IMR-90 (cell line): Measurements from ENCODE around the gene PAK6. TPM values are rescaled to one million over a fixed set of nuclear protein-coding genes. Genes with fewer than 3 reads are reported as not detected.

Source experiments
- ATAC-seq: fragments of 200-7000 bp; cut with Tn5 transposase; 2 replicates; pipeline ENCODE4 v1.9.1; 2020; ENCODE audit warnings: low read depth, mild to moderate bottlenecking, moderate library complexity
- BruUV-seq: library from RNA; stranded (reverse); fragments of 400-500 nt; replicated peaks from 2 replicates; lab custom pipeline; 2021; lab: Mats Ljungman, UMichigan
- CTCF ChIA-PET: fragments of 300-600 bp; formaldehyde crosslinking; extraction: SDS; loops from one replicate; lab custom pipeline; 2021; ENCODE audit warnings: antibody characterized with exemption; lab: Yijun Ruan, JAX
- POLR2A ChIA-PET: fragments of 300-600 bp; sonication (Branson Sonifier 250); formaldehyde crosslinking; loops from one replicate; lab custom pipeline; 2022; ENCODE audit warnings: antibody characterized with exemption; ENCODE audit not compliant: unreplicated experiment; lab: Charles Lee
- DNase-seq: peaks from one replicate; pipeline ENCODE4 v3.0.0; 2013
- H2AFZ ChIP-seq: replicated peaks from 2 replicates; pipeline ENCODE3; 2013; ENCODE audit warnings: low read length, mild to moderate bottlenecking; ENCODE audit not compliant: poor library complexity
- H2AK5ac ChIP-seq: 2 replicates; pipeline ENCODE4 v1.6.1; 2013; ENCODE audit warnings: low read depth, low read length, inconsistent platforms
- H2AK9ac ChIP-seq: replicated peaks from 2 replicates; pipeline ENCODE3; 2013; ENCODE audit warnings: mild to moderate bottlenecking, low read depth, low read length, moderate library complexity; ENCODE audit not compliant: poor library complexity
- H2BK120ac ChIP-seq: 2 replicates; pipeline ENCODE4 v1.6.1; 2013; ENCODE audit warnings: low read depth, low read length, inconsistent platforms
- H2BK15ac ChIP-seq: 3 replicates; pipeline ENCODE4 v1.6.1; 2013; ENCODE audit warnings: low read depth, low read length, inconsistent platforms
- H2BK20ac ChIP-seq: 2 replicates; pipeline ENCODE4 v1.6.1; 2013; ENCODE audit warnings: low read depth, mild to moderate bottlenecking, inconsistent platforms, low read length, moderate library complexity
- H2BK5ac ChIP-seq: 2 replicates; pipeline ENCODE4 v1.6.1; 2013; ENCODE audit warnings: mild to moderate bottlenecking, low read depth, low read length, inconsistent platforms; ENCODE audit not compliant: poor library complexity, severe bottlenecking
- H3K14ac ChIP-seq: replicated peaks from 2 replicates; pipeline ENCODE4 v1.6.1; 2013; ENCODE audit warnings: low read depth, low read length, inconsistent platforms
- H3K18ac ChIP-seq: 2 replicates; pipeline ENCODE4 v1.6.1; 2013; ENCODE audit warnings: low read depth, low read length, control low read depth
- H3K23ac ChIP-seq: 2 replicates; pipeline ENCODE4 v1.6.1; 2013; ENCODE audit warnings: low read depth, low read length, inconsistent platforms
- H3K27ac ChIP-seq: 2 replicates; pipeline ENCODE4 v1.5.1; 2013; ENCODE audit warnings: mild to moderate bottlenecking, control low read depth, low read length; ENCODE audit not compliant: insufficient read depth
- H3K27me3 ChIP-seq: 2 replicates; pipeline ENCODE4 v1.6.1; 2013; ENCODE audit warnings: low read length; ENCODE audit not compliant: control insufficient read depth, insufficient read depth
- H3K36me3 ChIP-seq: 2 replicates; pipeline ENCODE4 v1.6.1; 2013; ENCODE audit warnings: low read length, mixed read lengths; ENCODE audit not compliant: control insufficient read depth, insufficient read depth
- H3K4ac ChIP-seq: 2 replicates; pipeline ENCODE4 v1.6.1; 2013; ENCODE audit warnings: low read depth, low read length, inconsistent platforms
- H3K4me1 ChIP-seq: 2 replicates; pipeline ENCODE4 v1.6.1; 2013; ENCODE audit warnings: low read length, mixed read lengths; ENCODE audit not compliant: control insufficient read depth, insufficient read depth
- H3K4me2 ChIP-seq: 2 replicates; pipeline ENCODE4 v1.6.1; 2013; ENCODE audit warnings: low read depth, mild to moderate bottlenecking, control low read depth, low read length, moderate library complexity
- H3K4me3 ChIP-seq: 2 replicates; pipeline ENCODE4 v1.5.1; 2013; ENCODE audit warnings: low read depth, mild to moderate bottlenecking, control low read depth, low read length, moderate library complexity; ENCODE audit not compliant: insufficient read depth
- H3K56ac ChIP-seq: 2 replicates; pipeline ENCODE4 v1.6.1; 2013; ENCODE audit warnings: low read length, inconsistent platforms; ENCODE audit not compliant: insufficient read depth; ENCODE audit errors: extremely low read depth
- H3K79me1 ChIP-seq, 2 experiments: 2 replicates each; pipeline ENCODE4 v1.6.1; 2013; ENCODE audit warnings: low read length in 2 of 2, inconsistent platforms in 1 of 2, low read depth in 1 of 2
- H3K9ac ChIP-seq: 2 replicates; pipeline ENCODE4 v1.6.1; 2013; ENCODE audit warnings: low read depth, low read length, control low read depth
- H3K9me1 ChIP-seq: 2 replicates; pipeline ENCODE4 v1.6.1; 2013; ENCODE audit warnings: low read length, inconsistent platforms; ENCODE audit not compliant: insufficient read depth
- H3K9me3 ChIP-seq: 2 replicates; pipeline ENCODE4 v1.6.1; 2013; ENCODE audit warnings: low read length; ENCODE audit not compliant: control insufficient read depth, insufficient read depth
- H4K20me1 ChIP-seq: 2 replicates; pipeline ENCODE4 v1.6.1; 2013; ENCODE audit warnings: low read length, inconsistent platforms; ENCODE audit not compliant: insufficient read depth
- H4K5ac ChIP-seq: 2 replicates; pipeline ENCODE4 v1.6.1; 2013; ENCODE audit warnings: mild to moderate bottlenecking, low read depth, low read length, control low read depth
- H4K8ac ChIP-seq, 2 experiments: 2 replicates each; pipeline ENCODE4 v1.6.1; 2013; ENCODE audit warnings: low read depth in 2 of 2, low read length in 2 of 2, control low read depth in 1 of 2, inconsistent platforms in 1 of 2
- H4K91ac ChIP-seq: 2 replicates; pipeline ENCODE4 v1.6.1; 2013; ENCODE audit warnings: low read depth, low read length, inconsistent platforms; ENCODE audit not compliant: insufficient read depth
- BHLHE40 ChIP-seq: fragments of 150-350 bp; IDR thresholded peaks from 2 replicates; pipeline ENCODE4 v1.6.1; 2016; ENCODE audit warnings: mild to moderate bottlenecking, low read depth, low read length
- CEBPB ChIP-seq: IDR thresholded peaks from 2 replicates; pipeline ENCODE4 v1.6.1; 2012; ENCODE audit warnings: low read depth, low read length, improper control_type of control experiment
- ELK1 ChIP-seq: fragments of 150-350 bp; IDR thresholded peaks from 2 replicates; pipeline ENCODE4 v1.6.1; 2016; ENCODE audit warnings: low read depth, mild to moderate bottlenecking, low read length, moderate library complexity, borderline replicate concordance
- FOS ChIP-seq: fragments of 150-350 bp; IDR thresholded peaks from 2 replicates; pipeline ENCODE4 v1.6.1; 2016; ENCODE audit warnings: low read depth, low read length
- MXI1 ChIP-seq: IDR thresholded peaks from 2 replicates; pipeline ENCODE4 v1.6.1; 2012; ENCODE audit warnings: low read depth, mild to moderate bottlenecking, low read length, moderate library complexity, borderline replicate concordance
- NFE2L2 ChIP-seq: fragments of 150-350 bp; IDR thresholded peaks from 2 replicates; pipeline ENCODE4 v1.6.1; 2016; ENCODE audit warnings: low read depth, mild to moderate bottlenecking, low read length
- POLR2A ChIP-seq: IDR thresholded peaks from 2 replicates; pipeline ENCODE4 v1.6.1; 2012; ENCODE audit warnings: mild to moderate bottlenecking, low read depth, low read length
- WGBS, 2 experiments: methylation state at CpG; one replicate each; pipeline versions ENCODE4 v1.1.5 to v1.1.7; 2013; ENCODE audit warnings: missing lambda C conversion rate in 2 of 2; ENCODE audit not compliant: insufficient read length in 1 of 2; ENCODE audit errors: extremely low coverage in 2 of 2; 5-methylcytosine and 5-hydroxymethylcytosine counted together
- dilution Hi-C: fragments of 300-500 bp; cut with HindIII; formaldehyde crosslinking; loops from one replicate; pipeline ENCODE4 v1.14.3; 2018; ENCODE audit warnings: low sequenced_read_pairs; ENCODE audit not compliant: unreplicated experiment
- in situ Hi-C: fragments of 300-500 bp; cut with MboI; formaldehyde crosslinking; loops from 3 replicates; pipeline ENCODE4 v1.14.3; 2019; ENCODE audit warnings: low sequenced_read_pairs, inconsistent platforms, mixed read lengths
- intact Hi-C: fragments of 100-400 bp; cut with micrococcal nuclease; formaldehyde crosslinking; loops from 2 replicates; pipeline ENCODE4 v1.10.0; 2022
- polyA plus RNA-seq, 3 experiments: library from polyadenylated mRNA; depleted of rRNA; stranded (reverse); fragments of >200 nt; gene quantifications; 2 replicates each; pipeline ENCODE4 v1.2.3, GENCODE V29; 2012; ENCODE audit warnings: low replicate concordance in 1 of 3
- total RNA-seq: library from RNA; depleted of rRNA; stranded (reverse); fragments of >200 nt; gene quantifications from 2 replicates; pipeline ENCODE4 v1.2.3, GENCODE V29; 2012
- TF ChIP-seq, protein P1 (sequence below): conservative IDR thresholded peaks from 2 replicates; pipeline ENCODE4 v1.5.1; 2012; ENCODE audit warnings: mild to moderate bottlenecking, low read depth, low read length, improper control_type of control experiment

Gene PAK6
- total and polyA plus RNA-seq, 2 of the 4 experiments (the other 2 are of a cell fraction) = 0.21 TPM; not detected in 1

- no peak overlapping the region for H2BK15ac ChIP-seq
- no peaks in the 10 kb centered on the region for H4K20me1 ChIP-seq
- H3K14ac ChIP-seq = no peak overlapping the region
- no peak overlapping the region for H3K27ac ChIP-seq
- H2AK9ac ChIP-seq = no peak overlapping the region
- dilution Hi-C loops (no loop called here), intact Hi-C loops (no loop called here), in situ Hi-C loops (no loop called here)
- H2BK5ac ChIP-seq = no peak overlapping the region
- DNase-seq (no peak), ATAC-seq (no peak)
- H3K79me1 ChIP-seq = no peaks in the 10 kb centered on the region
- ChIA-PET POLR2A (no interaction called here), CTCF (no interaction called here)
- H3K56ac ChIP-seq = no peak overlapping the region
- WGBS, 2 experiments = 86% methylated on average over 5 of the region's 17 CpGs; no CpG with 5 or more reads in 1 of the 2 experiments
- H3K4me3 ChIP-seq = no peak overlapping the region
- no peak overlapping the region for H3K23ac ChIP-seq
- H3K9me1 ChIP-seq = no peaks in the 10 kb centered on the region
- H2AK5ac ChIP-seq = no peak overlapping the region
- TF ChIP-seq ELK1 = no peak
- TF ChIP-seq BHLHE40 = no peak
- TF ChIP-seq FOS = no peak
- TF ChIP-seq POLR2A = no peak
- no peak for TF ChIP-seq NFE2L2
- no peak for TF ChIP-seq CEBPB
- no peak for TF ChIP-seq MXI1
- TF ChIP-seq, protein P1, sequence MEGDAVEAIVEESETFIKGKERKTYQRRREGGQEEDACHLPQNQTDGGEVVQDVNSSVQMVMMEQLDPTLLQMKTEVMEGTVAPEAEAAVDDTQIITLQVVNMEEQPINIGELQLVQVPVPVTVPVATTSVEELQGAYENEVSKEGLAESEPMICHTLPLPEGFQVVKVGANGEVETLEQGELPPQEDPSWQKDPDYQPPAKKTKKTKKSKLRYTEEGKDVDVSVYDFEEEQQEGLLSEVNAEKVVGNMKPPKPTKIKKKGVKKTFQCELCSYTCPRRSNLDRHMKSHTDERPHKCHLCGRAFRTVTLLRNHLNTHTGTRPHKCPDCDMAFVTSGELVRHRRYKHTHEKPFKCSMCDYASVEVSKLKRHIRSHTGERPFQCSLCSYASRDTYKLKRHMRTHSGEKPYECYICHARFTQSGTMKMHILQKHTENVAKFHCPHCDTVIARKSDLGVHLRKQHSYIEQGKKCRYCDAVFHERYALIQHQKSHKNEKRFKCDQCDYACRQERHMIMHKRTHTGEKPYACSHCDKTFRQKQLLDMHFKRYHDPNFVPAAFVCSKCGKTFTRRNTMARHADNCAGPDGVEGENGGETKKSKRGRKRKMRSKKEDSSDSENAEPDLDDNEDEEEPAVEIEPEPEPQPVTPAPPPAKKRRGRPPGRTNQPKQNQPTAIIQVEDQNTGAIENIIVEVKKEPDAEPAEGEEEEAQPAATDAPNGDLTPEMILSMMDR = no peak
- H3K9ac ChIP-seq = no peak overlapping the region
- H3K4ac ChIP-seq = no peak overlapping the region
- H3K18ac ChIP-seq = no peak overlapping the region
- no peaks in the 10 kb centered on the region for H3K9me3 ChIP-seq
- H2BK120ac ChIP-seq = no peak overlapping the region
- H3K36me3 ChIP-seq = no peaks in the 10 kb centered on the region
- BruUV-seq = no TSS peak
- H4K5ac ChIP-seq = no peak overlapping the region
- H2AFZ ChIP-seq = no peak overlapping the region
- no peak overlapping the region for H2BK20ac ChIP-seq
- no peak overlapping the region for H4K91ac ChIP-seq
- H3K4me2 ChIP-seq = no peak overlapping the region
- H3K27me3 ChIP-seq = peaks cover 51% of the 10 kb centered on the region
- H3K4me1 ChIP-seq = peaks cover 2% of the 10 kb centered on the region; the same call in 1 of the 2 replicates
- H4K8ac ChIP-seq = no peak overlapping the region
These were observed 9.3 kb downstream of the PAK6 start for GRCh38 chr15:40248006-40248783.
